GM06990 (cell line): ENCODE data around the gene FAM216A.
"Not testable (repeated sequence)": the region's sequence is repeated elsewhere in the genome, so short reads cannot be mapped to it uniquely, and the experiment has no call there.

Experiments
- DNase-seq: peaks from one replicate; pipeline ENCODE4 v3.0.0-alpha.2; 2011; ENCODE audit not compliant: insufficient read length; ENCODE audit errors: extremely low read depth
- H3K27me3 ChIP-seq: replicated peaks from 2 replicates; pipeline ENCODE4 v1.6.0; 2011; ENCODE audit warnings: low read length; ENCODE audit not compliant: control insufficient read depth, insufficient read depth
- H3K36me3 ChIP-seq: 2 replicates; pipeline ENCODE4 v1.5.1; 2011; ENCODE audit warnings: low read length; ENCODE audit not compliant: control insufficient read depth, insufficient read depth
- H3K4me3 ChIP-seq: replicated peaks from 2 replicates; pipeline ENCODE4 v1.5.1; 2011; ENCODE audit warnings: low read depth, mild to moderate bottlenecking, control low read depth, low read length
- CTCF ChIP-seq: IDR thresholded peaks from 2 replicates; pipeline ENCODE4 v1.5.1; 2011; ENCODE audit warnings: low read length, control low read depth, mild to moderate bottlenecking, inconsistent platforms; ENCODE audit not compliant: insufficient read depth, poor library complexity, severe bottlenecking

Gene FAM216A

GRCh38 chr12:110468214-110469048, at the start of gene FAM216A, which contains the start of gene GPN3:
FAM216A (plus strand) TSS chr12:110468845; CDS start chr12:110468876, 31 bp downstream.
GPN3 (minus strand) TSS chr12:110468257; CDS start chr12:110468203, 54 bp downstream.
- Histone ChIP-seq H3K36me3 (peaks cover 3% of the 10 kb centered on the region; the same call in 1 of the 2 replicates), H3K4me3 (peak within 1 kb of the TSS; percentile 95), H3K27me3 (no peaks in the 10 kb centered on the region)
- TF ChIP-seq CTCF: no peak
- DNase-seq: peak; percentile 93

- H3K36me3 ChIP-seq, H3K27me3 ChIP-seq, H3K4me3 ChIP-seq, DNase-seq: not testable (repeated sequence)
These were observed 48.0 kb upstream of the FAM216A start for GRCh38 chr12:110420644-110421043.

GRCh38 chr12:110421159-110421661, 47.4 kb upstream of the FAM216A start:
- TF ChIP-seq CTCF: no peak
- no peaks in the 10 kb centered on the region for H3K36me3 ChIP-seq
- no peaks in the 10 kb centered on the region for H3K27me3 ChIP-seq
- no peak for DNase-seq
- no peak overlapping the region for H3K4me3 ChIP-seq

GRCh38 chr12:110421701-110422100, 46.9 kb upstream of the FAM216A start:
- TF ChIP-seq CTCF: no peak
- Histone ChIP-seq H3K4me3 (no peak overlapping the region), H3K27me3 (no peaks in the 10 kb centered on the region), H3K36me3 (no peaks in the 10 kb centered on the region)
- DNase-seq: no peak

- Histone ChIP-seq H3K36me3 (no peaks in the 10 kb centered on the region), H3K4me3 (no peak overlapping the region), H3K27me3 (no peaks in the 10 kb centered on the region)
- no peak for DNase-seq
- TF ChIP-seq CTCF: no peak
These were observed 44.4 kb upstream of the FAM216A start for GRCh38 chr12:110424237-110424636.

GRCh38 chr12:110426406-110426805, 42.2 kb upstream of the FAM216A start:
- no peak overlapping the region for H3K4me3 ChIP-seq
- no peaks in the 10 kb centered on the region for H3K27me3 ChIP-seq
- no peak for TF ChIP-seq CTCF
- no peak for DNase-seq
- H3K36me3 ChIP-seq: no peaks in the 10 kb centered on the region

GRCh38 chr12:110429676-110430075, 39.0 kb upstream of the FAM216A start:
- not testable (repeated sequence) for DNase-seq

More at GRCh38 chr12:110429676-110430075, 39.0 kb upstream of the FAM216A start:
- H3K36me3 ChIP-seq, H3K4me3 ChIP-seq, H3K27me3 ChIP-seq: not testable (repeated sequence)
